SH-SY5Y (cell line): Measurements from ENCODE around the gene SPAG6.

Experiments
- GATA2 ChIP-seq: IDR thresholded peaks from 2 replicates; pipeline ENCODE4 v1.6.1; 2011; ENCODE audit warnings: mild to moderate bottlenecking, low read depth, low read length
- GATA3 ChIP-seq: IDR thresholded peaks from 2 replicates; pipeline ENCODE4 v1.6.1; 2011; ENCODE audit warnings: low read depth, mild to moderate bottlenecking, low read length, moderate library complexity

- TF ChIP-seq GATA3, result no peak
- no peak for TF ChIP-seq GATA2
Observed at GRCh38 chr10:22333975-22334282, 11.4 kb upstream of the SPAG6 start.
